ENCODE data around the gene VHLL. TPM values are rescaled to one million over a fixed set of nuclear protein-coding genes. Genes with fewer than 3 reads are reported as not detected.
"Not testable (repeated sequence)": the region's sequence is repeated elsewhere in the genome, so short reads cannot be mapped to it uniquely, and the experiment has no call there.

VHLL gene
- total RNA-seq, 1 experiment from 2014 or later: not detected

GRCh38 chr1:156336242-156336641, 37.1 kb upstream of the VHLL start:
- no peak overlapping the region for H4K91ac ChIP-seq (ENCODE audit: insufficient read length, low read depth, low read length)
- H2BK15ac ChIP-seq (ENCODE audit: low read depth, low read length): no peak overlapping the region
- no peak overlapping the region for H2BK12ac ChIP-seq (ENCODE audit: insufficient read length, low read depth, low read length)
- Mint-ChIP-seq H3K36me3 (ENCODE audit: insufficient read depth in 1 of 3, low read depth in 3 of 3) (peaks cover 37 to 65% (median 61%) of the 10 kb centered on the region in 3 experiments), H3K4me1 (peaks cover 14 to 20% of the 10 kb centered on the region in 2 experiments), H3K9me3 (no peaks in the 10 kb centered on the region; a peak in 2 of 5 replicates), H3K27me3 (ENCODE audit: low read depth) (no peaks in the 10 kb centered on the region; the same call in 1 of the 2 replicates), H3K27ac (no peak overlapping the region), H3K4me3 (peak overlapping the region; percentile 97 to 98)
- H3K4ac ChIP-seq (ENCODE audit: low read depth, low read length): no peak overlapping the region
- no peak overlapping the region for H3K9ac ChIP-seq (ENCODE audit: extremely low read depth, insufficient read length, low read length)
- H3K27me3 ChIP-seq (ENCODE audit: insufficient read depth, low read length): no peaks in the 10 kb centered on the region
- no peak overlapping the region for H2BK5ac ChIP-seq (ENCODE audit: insufficient read length, low read length)
- no peak overlapping the region for H2AK5ac ChIP-seq (ENCODE audit: insufficient read length, low read length)
- DNase-seq: no peak
- no CpG with 5 or more reads among the region's 4 CpGs for WGBS (ENCODE audit: extremely low coverage, insufficient read length, low lambda C conversion rate)
- no peak overlapping the region for H2AFZ ChIP-seq (ENCODE audit: low read length)
- H3K23me2 ChIP-seq (ENCODE audit: insufficient read length, low read depth, low read length, poor library complexity, severe bottlenecking): peaks cover 7% of the 10 kb centered on the region
- peak; percentile 58; the same call in 2 of the 3 replicates for TF ChIP-seq CTCF (conservative IDR thresholded peaks at IDR 0.05)
- no peaks in the 10 kb centered on the region for H3K79me1 ChIP-seq (ENCODE audit: insufficient read depth, low read depth, low read length, poor library complexity, severe bottlenecking)
- H3K18ac ChIP-seq (ENCODE audit: insufficient read length, low read depth, low read length): no peak overlapping the region
- H3T11ph ChIP-seq (ENCODE audit: low read length): no peak overlapping the region
- H3K23ac ChIP-seq (ENCODE audit: insufficient read length, low read depth, low read length): no peak overlapping the region
- no peak overlapping the region for H3K27ac ChIP-seq (ENCODE audit: insufficient read length, low read depth, low read length)
- no peaks in the 10 kb centered on the region for H4K20me1 ChIP-seq (ENCODE audit: control insufficient read depth, insufficient read depth, insufficient read length)
- no peak overlapping the region for H2BK20ac ChIP-seq (ENCODE audit: low read depth, low read length, poor library complexity, severe bottlenecking)
- H3K79me2 ChIP-seq (ENCODE audit: insufficient read depth, low read length): peaks cover 24% of the 10 kb centered on the region
- H3K56ac ChIP-seq (ENCODE audit: insufficient read length, low read depth, low read length): no peak overlapping the region
- no peak overlapping the region for H2BK120ac ChIP-seq (ENCODE audit: low read depth, low read length, poor library complexity, severe bottlenecking)
- no peak overlapping the region for H4K8ac ChIP-seq (replicated peaks; ENCODE audit: insufficient read length, low read depth, low read length)
- peak overlapping the region; percentile 86 for H3K4me2 ChIP-seq (ENCODE audit: insufficient read depth, insufficient read length, low read length)
- 0 out of 2 replicates have a peak, but pooled peaks cover 2% of the 10 kb centered on the region for H3K4me1 ChIP-seq (ENCODE audit: insufficient read depth, low read length)
- H3K14ac ChIP-seq (ENCODE audit: insufficient read depth, low read length): no peak overlapping the region
- no peaks in the 10 kb centered on the region for H3K9me3 ChIP-seq (ENCODE audit: control insufficient read depth, low read depth, low read length)
- H4K5ac ChIP-seq (ENCODE audit: insufficient read length, low read depth, low read length): no peak overlapping the region

- H3K27me3 Mint-ChIP-seq (ENCODE audit: low read depth); H3K4me1 Mint-ChIP-seq; DNase-seq; H4K5ac ChIP-seq (ENCODE audit: insufficient read length, low read depth, low read length); H3K14ac ChIP-seq (ENCODE audit: insufficient read depth, low read length); H3K9me3 Mint-ChIP-seq; H3K18ac ChIP-seq (ENCODE audit: insufficient read length, low read depth, low read length); H2AK5ac ChIP-seq (ENCODE audit: insufficient read length, low read length); H4K8ac ChIP-seq (replicated peaks; ENCODE audit: insufficient read length, low read depth, low read length); H4K20me1 ChIP-seq (ENCODE audit: control insufficient read depth, insufficient read depth, insufficient read length); H3K4ac ChIP-seq (ENCODE audit: low read depth, low read length); H3K9ac ChIP-seq (ENCODE audit: extremely low read depth, insufficient read length, low read length); H2AFZ ChIP-seq (ENCODE audit: low read length); H2BK15ac ChIP-seq (ENCODE audit: low read depth, low read length); H3K79me2 ChIP-seq (ENCODE audit: insufficient read depth, low read length); H3K9me3 ChIP-seq (ENCODE audit: control insufficient read depth, low read depth, low read length); H3T11ph ChIP-seq (ENCODE audit: low read length); H2BK12ac ChIP-seq (ENCODE audit: insufficient read length, low read depth, low read length); H2BK120ac ChIP-seq (ENCODE audit: low read depth, low read length, poor library complexity, severe bottlenecking); H3K79me1 ChIP-seq (ENCODE audit: insufficient read depth, low read depth, low read length, poor library complexity, severe bottlenecking); H3K23me2 ChIP-seq (ENCODE audit: insufficient read length, low read depth, low read length, poor library complexity, severe bottlenecking); H3K27ac ChIP-seq (ENCODE audit: insufficient read length, low read depth, low read length); H2BK5ac ChIP-seq (ENCODE audit: insufficient read length, low read length); H2BK20ac ChIP-seq (ENCODE audit: low read depth, low read length, poor library complexity, severe bottlenecking); H3K4me3 Mint-ChIP-seq; H3K56ac ChIP-seq (ENCODE audit: insufficient read length, low read depth, low read length); H3K27me3 ChIP-seq (ENCODE audit: insufficient read depth, low read length); H3K4me2 ChIP-seq (ENCODE audit: insufficient read depth, insufficient read length, low read length); H3K23ac ChIP-seq (ENCODE audit: insufficient read length, low read depth, low read length); H4K91ac ChIP-seq (ENCODE audit: insufficient read length, low read depth, low read length); H3K4me1 ChIP-seq (ENCODE audit: insufficient read depth, low read length); H3K27ac Mint-ChIP-seq: not testable (repeated sequence)
- peaks cover 54 to 85% (median 68%) of the 10 kb centered on the region in 3 experiments for H3K36me3 Mint-ChIP-seq (ENCODE audit: insufficient read depth in 1 of 3, low read depth in 3 of 3)
- no CpG with 5 or more reads among the region's 9 CpGs for WGBS (ENCODE audit: extremely low coverage, insufficient read length, low lambda C conversion rate)
These were observed 24.1 kb upstream of the VHLL start for GRCh38 chr1:156323179-156323578.
